GM18870 (cell line): ENCODE measurements around the gene CADM2.
"Not testable (repeated sequence)": the region's sequence is repeated elsewhere in the genome, so short reads cannot be mapped to it uniquely, and the experiment has no call there.

ENCODE experiments used
- ATAC-seq: cut with Tn5 transposase; IDR thresholded peaks from one replicate; pipeline ENCODE4 v1.9.1; 2021; ENCODE audit warnings: moderate library complexity; ENCODE audit not compliant: unreplicated experiment

Gene CADM2

DNA sequence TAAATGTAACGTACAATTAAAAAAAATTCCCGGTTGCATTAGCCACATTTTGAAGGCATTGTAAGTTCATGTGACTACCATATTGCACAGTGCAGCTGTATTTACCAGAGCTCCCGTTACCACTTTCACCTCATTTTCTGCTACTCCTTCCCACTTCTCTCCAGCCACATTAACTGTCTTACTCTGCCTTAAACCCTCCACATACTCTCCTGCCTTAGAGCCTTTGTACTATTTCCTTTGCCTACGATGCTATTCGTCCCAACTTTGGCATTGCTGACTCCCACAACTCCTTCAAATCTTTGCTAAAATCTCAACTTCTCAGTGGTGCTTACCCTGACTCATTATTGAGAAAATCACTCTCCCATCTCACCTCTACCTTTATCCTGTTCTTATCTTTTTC, 115.2 kb downstream of the CADM2 start:
- ATAC-seq, result no peak

DNA sequence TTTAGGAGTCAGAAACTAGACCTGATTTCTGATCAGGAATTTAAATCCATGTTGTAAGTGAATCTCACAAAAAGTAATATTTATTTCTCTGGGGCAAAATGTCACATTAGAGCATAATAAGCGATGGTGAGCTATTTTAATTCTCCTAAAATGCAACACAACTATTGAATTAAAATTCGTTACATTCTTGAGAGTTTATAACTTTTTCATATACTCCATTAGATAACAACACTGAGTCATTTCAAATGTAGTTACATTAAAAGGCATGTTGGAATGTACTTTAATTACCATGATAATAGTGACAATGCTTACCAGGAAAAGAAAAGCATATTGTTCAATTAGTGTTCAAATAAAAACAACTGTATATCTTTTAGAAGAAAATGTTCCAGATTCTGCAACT, 116.9 kb downstream of the CADM2 start:
- ATAC-seq, result no peak

DNA sequence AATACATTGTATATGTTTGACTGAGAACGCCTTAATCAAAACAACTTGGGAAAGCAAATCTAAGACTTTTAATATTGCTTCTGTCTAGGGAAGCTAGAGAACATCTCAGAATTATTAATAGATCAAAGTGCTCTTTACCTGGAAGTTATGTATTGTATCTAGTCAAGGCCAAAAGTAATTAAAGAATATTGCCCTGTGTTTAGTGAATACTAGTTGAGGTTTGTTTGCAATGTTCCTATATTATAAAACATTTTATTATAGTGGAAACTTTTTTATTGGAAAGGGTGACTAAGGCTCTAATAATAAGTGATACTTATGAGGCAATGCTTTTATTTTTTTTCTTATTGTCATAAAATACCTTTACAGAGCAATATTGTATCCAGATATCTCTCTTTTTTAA, 118.2 kb downstream of the CADM2 start:
- ATAC-seq, result no peak

DNA sequence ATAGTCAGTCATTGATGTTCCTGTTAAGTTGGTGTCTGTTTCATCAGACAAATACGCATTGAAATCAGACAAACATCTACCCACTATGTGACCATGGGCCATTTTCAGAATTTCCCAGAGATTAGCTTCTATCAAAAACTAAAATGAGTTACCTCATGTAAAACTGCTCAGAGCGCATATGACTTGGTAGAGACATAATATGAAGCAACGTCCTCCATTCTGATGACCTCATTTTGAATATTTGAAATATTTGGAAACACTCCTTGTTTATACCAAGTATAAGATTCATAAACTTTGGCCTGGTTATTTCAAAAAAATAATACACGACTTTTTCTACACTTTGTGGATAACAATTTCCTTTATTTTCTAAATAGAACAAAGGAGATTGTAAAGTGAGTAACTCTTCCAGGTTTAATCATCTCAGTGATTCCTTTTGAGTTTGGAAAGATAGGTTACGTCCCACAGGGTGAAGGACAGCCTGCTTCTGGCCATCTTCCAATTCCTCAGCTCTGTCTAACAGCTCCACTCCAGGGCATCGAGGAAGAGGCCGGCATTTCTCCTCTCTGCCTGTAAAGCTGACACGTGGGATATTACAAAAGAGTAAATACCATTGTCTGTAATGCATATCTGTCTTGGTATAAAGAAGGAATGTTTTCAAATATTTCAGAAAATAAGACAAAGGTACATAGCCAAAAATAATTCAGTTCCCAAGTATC, 122.6 kb downstream of the CADM2 start:
- ATAC-seq, result no peak

DNA sequence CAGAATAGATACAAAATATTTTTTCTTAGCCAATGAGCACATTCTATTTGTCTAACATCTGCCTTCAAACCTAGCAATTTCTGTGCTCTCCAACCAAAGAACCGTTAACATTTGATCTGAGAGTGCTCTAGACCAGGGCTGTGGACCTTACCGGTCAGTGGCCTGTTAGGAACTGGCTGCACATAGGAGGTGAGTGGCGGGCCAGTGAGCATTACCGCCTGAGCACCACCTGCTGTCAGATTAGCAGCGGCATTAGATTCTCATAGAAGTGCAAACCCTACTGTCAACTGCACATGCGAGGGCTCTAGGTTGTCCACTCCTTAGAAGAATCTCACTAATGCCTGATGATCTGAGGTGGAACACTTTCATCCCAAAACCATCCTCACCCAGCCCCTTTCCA, 131.7 kb downstream of the CADM2 start:
- no peak for ATAC-seq

DNA sequence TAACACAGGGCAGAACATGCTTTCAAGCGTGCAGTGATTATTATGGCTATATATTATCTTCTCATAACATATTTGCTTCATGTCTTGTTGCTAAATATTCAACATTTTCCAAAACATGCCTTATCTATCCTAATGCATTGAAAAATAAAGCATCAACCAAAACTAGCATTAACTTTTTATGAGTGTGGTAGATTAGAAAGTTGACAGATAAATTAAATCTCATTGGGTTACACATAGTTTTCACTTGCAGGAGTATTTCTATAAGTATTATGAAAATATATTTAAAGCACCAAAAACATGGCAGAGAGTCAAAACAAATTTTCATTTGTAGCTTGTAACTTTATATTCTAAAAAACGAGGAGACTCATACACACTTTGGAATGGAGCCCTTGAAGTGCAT, 141.5 kb downstream of the CADM2 start:
- ATAC-seq, result no peak

DNA sequence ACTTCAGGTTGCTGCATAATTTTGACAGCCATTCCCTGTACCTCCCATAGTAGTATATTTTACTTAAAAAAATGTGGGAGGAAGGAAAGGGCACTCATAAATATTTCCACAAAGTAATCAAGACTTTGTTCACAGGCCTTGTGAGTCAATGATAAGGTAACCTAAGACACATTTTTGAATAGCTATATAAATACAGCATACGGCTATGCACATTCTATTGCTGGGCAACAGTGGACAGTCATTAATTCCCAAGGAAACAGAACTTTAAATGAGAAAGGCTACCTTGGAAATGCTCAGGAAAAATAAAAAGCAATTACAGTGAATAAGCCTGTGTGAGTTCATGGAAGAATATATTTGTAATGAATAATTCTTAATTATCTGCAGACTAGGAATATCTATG, 144.0 kb downstream of the CADM2 start:
- no peak for ATAC-seq

DNA sequence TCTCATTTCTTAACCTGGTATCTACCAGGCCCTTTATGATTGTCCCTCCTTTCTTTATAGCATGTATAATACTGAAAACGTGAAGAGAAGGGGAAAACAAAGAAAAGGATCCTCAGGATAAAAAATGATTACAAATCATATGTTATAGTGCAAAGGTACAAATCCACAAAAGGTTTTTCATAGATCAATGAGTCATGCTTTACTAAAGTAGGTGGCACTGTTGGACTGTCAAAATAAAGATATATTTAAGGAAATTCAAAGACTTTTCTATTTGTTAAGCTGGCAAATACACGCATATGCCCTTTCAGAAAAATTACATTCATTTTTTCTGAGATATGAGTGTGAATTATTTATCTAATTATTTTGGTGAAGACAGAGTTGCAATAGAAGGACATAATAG, 151.6 kb downstream of the CADM2 start:
- no peak for ATAC-seq

DNA sequence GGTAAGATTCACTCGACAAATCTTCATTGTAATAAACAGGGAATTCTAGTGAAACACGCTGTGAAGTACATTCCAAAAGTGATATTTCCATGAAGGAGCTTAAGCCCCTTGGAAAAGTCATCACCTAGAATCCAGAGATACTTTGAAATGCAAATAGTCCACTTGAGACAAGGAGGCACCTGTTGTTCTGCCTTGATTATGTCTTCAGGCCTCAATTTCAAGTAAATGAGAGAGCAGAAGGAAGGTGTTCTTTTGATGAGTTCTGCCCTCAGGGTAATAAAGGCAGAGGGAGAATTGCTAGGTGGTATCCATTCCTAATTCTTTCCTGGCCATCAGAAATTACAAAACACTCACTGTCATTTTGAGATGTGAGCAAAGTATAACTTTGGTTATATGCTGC, 162.1 kb downstream of the CADM2 start:
- no peak for ATAC-seq

DNA sequence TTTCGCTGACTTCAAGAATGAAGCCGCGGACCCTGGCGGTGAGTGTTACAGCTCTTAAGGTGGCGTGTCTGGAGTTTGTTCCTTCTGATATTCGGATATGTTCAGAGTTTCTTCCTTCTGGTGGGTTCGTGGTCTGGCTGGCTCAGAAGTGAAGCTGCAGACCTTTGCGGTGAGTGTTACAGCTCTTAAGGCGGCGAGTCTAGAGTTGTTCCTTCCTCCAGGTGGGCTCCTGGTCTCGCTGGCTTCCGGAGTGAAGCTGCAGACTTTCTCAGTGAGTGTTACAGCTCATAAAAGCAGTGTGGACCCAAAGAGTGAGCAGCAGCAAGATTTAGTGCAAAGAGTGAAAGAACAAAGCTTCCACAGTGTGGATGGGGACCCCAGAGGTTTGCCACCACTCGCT, 174.1 kb downstream of the CADM2 start:
- ATAC-seq, result not testable (repeated sequence)

DNA sequence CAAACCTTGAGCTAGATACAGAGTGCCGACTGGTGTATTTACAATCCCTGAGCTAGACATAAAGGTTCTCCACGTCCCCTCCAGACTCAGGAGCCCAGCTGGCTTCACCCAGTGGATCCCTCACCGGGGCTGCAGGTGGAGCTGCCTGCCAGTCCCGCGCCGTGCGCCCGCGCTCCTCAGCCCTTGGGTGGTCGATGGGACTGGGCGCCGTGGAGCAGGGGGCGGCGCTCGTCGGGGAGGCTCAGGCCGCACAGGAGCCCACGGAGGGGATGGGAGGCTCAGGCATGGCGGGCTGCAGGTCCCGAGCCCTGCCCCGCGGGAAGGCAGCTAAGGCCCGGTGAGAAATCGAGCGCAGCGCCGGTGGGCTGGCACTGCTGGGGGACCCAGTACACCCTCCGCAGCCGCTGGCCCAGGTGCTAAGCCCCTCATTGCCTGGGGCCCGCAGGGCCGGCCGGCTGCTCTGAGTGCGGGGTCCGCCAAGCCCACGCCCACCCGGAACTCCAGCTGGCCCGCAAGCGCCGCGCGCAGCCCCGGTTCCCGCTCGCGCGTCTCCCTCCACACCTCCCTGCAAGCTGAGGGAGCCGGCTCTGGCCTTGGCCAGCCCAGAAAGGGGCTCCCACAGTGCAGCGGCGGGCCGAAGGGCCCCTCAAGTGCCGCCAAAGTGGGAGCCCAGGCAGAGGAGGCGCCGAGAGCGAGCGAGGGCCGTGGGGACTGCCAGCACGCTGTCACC, 175.1 kb downstream of the CADM2 start:
- ATAC-seq, result not testable (repeated sequence)

DNA sequence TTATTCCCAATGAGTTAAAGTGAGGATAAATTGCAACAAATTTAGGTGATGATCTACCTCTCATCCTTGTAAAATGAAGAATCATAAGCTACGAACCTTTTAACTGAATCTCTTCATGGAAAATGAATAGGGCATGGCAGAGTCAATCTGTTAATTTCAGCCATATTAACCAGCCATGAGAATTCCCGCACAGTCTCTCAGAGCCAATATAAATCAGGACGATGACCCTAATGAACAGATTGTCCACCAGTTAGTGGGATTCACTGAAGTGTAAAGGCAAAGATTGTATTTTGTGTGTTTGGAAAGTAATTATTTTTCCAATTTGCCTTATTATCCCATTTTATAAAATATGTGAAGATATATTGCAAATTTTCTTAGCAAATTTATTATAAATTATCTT, 183.8 kb downstream of the CADM2 start:
- ATAC-seq, result no peak

DNA sequence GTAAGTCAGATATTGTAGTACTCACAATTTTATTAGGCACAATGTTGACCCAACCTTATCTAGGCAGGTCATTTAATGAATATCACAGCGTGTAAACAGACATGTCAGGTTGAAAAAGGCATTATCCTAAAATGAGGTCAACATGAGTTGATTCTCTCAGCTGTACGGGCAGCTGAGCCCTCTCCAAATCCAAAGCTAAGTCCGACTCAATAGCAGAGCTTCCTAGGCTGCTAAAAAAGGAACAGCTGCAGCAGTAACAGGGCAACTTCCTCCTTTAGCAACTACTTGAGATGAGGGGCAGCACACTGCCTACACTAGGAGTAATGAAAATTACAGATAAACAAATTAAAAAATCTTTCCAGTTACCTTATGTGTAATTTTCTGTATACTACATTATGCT, 189.2 kb downstream of the CADM2 start:
- ATAC-seq, result no peak

DNA sequence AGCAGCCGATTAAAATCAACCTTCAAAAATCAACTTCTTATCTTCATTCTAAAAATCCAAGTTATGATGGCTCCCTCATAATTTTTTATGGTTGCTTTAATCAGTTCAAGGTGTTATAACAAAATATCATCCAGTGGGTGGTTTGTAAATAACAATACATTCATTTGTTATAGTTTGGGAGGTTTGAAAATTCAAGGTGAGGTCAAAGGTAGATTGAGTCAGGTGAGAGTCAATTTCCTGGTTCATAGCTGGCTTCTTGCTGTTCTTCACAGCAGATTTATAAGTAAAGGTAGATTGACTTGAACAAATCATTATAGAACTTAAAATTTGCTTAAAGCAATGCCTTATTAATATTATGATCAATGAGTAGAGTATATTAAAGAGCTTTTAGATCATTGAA, 192.8 kb downstream of the CADM2 start:
- ATAC-seq, result no peak

DNA sequence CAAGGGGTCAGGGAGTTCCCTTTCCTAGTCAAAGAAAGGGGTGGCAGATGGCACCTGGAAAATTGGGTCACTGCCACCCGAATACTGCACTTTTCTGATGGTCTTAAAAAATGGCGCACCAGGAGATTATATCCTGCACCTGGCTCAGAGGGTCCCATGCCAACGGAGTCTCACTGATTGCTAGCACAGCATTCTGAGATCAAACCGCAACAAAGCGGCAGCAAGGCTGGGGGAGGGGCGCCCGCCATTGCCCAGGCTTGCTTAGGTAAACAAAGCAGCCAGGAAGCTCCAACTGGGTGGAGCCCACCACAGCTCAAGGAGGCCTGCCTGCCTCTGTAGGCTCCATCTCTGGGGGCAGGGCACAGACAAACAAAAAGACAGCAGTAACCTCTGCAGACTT, 194.5 kb downstream of the CADM2 start:
- not testable (repeated sequence) for ATAC-seq

DNA sequence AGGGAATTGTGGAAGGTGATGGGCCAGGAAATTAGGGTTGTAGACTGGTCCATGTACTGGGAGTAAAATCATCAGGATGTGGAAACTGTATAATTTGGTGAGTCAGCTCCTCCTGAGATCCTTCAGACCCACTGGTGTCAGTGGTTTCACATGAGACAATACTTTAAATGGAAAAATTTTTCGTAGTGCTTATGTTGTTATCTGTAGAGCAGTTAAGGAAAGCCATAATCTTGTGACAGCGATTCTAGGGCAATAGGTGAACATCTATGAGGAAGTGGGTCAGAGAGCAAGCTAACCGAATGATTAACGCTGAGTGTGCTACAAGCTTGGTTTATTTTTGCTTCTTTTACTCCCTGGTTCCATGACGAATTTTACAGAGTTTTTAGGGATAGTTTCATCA, 200.6 kb downstream of the CADM2 start:
- no peak for ATAC-seq

DNA sequence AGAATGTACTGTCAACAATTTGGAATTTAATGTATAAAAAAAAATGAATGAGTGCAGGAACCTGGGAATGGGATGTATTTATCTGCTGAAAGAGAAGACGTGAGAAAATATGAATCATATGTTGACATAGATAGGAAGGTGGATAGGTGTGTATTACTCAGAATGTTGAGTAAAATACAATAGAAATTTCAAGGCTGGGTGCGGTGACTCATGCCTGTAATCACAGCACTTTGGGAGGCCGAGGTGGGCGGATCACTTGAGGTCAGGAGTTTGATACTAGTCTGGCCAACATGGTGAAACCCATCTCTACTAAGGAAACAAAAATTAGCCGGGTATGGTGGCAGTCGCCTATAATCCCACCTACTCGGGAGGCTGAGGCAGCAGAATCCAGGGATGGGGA, 202.8 kb downstream of the CADM2 start:
- ATAC-seq, result no peak

DNA sequence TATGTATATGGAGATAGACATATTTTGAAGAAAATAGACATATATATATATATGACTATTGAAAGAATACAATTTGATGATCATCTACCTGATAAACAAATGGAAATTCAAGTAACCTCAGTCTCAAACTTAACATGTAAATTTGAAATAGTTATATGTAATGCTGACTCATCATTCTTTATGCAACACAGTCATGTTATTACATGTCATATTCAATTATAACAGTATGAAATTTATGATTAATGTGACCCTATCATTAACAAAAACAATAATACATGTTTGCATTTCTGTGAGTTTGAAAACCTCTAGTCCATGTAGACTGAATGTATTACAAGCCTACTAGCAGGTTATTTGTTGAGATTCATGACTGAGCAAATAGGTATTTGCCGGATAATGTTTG, 204.1 kb downstream of the CADM2 start:
- ATAC-seq, result no peak

DNA sequence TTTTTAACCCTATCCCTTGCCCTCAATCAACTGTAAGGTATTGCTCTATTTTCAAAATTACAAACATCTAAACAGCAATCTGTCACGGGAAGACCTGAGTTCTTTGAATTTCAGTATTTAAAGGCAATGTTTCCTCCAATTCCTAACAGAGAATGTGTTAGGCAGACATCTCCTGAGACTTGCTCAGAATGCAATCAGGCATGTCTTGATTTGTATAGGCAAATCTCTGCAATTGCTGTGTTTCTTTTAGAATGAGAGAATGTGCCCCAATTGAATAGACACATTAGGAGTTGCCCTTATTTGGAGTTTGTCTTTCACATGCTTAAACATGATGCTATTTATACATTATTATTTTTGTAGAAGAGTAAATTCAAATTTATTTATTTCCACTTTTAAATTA, 205.6 kb downstream of the CADM2 start:
- ATAC-seq, result no peak

DNA sequence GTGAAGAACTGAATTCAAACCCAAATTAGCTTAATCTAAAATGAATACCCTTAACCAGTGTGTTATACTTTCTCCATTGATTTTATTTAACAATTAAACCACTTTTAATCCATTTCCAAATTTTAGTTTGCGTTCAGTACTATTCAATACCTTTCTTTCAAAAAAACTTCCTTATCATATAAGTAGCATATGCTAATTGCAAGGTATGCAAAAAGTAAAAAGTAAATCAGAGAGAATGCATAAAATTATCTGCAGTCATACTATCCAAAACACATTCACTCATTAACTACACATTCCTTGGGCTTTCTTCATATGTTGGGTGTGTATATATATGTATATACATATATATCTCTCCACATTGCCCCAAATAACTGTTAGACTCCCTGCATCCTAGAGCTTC, 208.8 kb downstream of the CADM2 start:
- ATAC-seq, result no peak

DNA sequence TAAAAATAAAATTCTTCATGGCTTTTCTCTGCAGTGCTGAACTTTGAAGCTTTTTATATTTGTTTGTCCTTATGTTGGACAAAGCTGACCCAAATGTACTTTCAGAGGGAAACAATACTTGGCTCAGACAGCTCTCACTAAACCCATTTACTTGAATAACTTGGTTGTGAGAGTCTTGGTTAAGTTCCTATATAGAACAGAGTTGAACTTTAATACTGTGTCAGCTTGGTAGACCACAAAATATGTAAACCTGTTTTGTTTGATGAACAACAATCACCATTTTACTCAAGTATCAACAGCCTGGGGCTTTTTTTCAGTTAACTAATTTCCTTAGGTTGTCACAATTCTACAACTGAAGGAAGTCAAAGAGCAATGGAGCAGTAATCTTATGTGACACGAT, 211.9 kb downstream of the CADM2 start:
- no peak for ATAC-seq

DNA sequence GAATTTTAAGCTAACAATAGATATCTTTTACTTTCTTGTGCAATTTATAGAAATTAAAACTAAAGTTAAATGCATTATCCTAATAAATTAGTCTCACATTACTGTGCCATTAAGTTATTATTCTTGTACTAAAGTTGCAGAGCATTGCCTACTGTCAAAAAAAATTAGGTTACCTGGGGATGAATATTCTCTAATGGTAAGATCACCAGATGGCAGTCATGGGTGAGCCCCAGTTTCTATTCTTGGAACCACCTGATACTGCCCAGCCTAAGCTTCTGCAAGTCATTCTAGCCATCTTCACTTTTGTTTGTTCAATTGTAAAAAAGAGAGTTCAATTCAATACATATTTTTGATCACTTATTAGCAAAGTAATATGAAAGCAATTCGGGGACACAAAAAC, 213.2 kb downstream of the CADM2 start:
- no peak for ATAC-seq

DNA sequence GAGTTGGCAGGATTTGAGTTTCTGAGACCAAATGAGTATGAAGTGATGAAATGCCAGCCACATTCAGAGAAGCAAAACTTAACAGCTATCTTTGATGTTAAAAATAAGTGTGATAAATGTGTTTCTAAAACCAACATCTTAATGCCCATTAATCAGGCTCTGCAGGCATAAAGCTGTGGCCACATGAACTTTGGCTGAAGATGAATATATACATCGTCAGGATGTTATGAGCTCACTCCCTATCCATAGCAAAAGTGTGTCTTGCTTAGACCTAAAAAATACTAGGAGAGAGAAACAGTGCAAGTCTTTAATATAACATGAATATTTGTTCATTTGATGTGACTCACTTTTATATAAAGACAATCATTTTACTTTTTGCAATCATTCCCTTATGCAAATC, 218.0 kb downstream of the CADM2 start:
- ATAC-seq, result no peak
